Measurements from ENCODE around the gene ANXA6.
A peak's percentile ranks its signal among the peaks of the same experiment; 100 is the strongest.

The ANXA6 gene

GRCh38 chr5:151151263-151151660 lies 6.3 kb downstream of the ANXA6 start:
- Histone ChIP-seq H3K9me3 (ENCODE audit: insufficient read depth, low read length) (no peaks in the 10 kb centered on the region), H3K27me3 (ENCODE audit: insufficient read depth, insufficient read length) (no peaks in the 10 kb centered on the region), H3K9ac (ENCODE audit: insufficient read length, low read depth) (no peak overlapping the region), H3K36me3 (ENCODE audit: insufficient read depth, insufficient read length, low read length) (peaks cover 61% of the 10 kb centered on the region), H3K4me3 (ENCODE audit: insufficient read length, low read depth) (no peak overlapping the region), H3K4me1 (ENCODE audit: insufficient read depth, insufficient read length) (peaks cover 16% of the 10 kb centered on the region)
- DNase-seq (ENCODE audit: low read depth, low spot score): no peak
- TF ChIP-seq ZNF274 (IDR thresholded peaks at IDR 0.05; ENCODE audit: low read depth, low read length) (no peak), YY1 (IDR thresholded peaks at IDR 0.05; ENCODE audit: insufficient read depth, insufficient read length) (no peak), SUZ12 (IDR thresholded peaks at IDR 0.05; ENCODE audit: extremely low read depth, insufficient read depth, insufficient read length) (no peak)

GRCh38 chr5:151150471-151151262 lies 6.9 kb downstream of the ANXA6 start:
- Histone ChIP-seq H3K27me3 (ENCODE audit: insufficient read depth, insufficient read length) (no peaks in the 10 kb centered on the region), H3K9me3 (ENCODE audit: insufficient read depth, low read length) (no peaks in the 10 kb centered on the region), H3K9ac (ENCODE audit: insufficient read length, low read depth) (peak overlapping the region; percentile 38), H3K36me3 (ENCODE audit: insufficient read depth, insufficient read length, low read length) (peaks cover 67% of the 10 kb centered on the region), H3K4me3 (ENCODE audit: insufficient read length, low read depth) (no peak overlapping the region), H3K4me1 (ENCODE audit: insufficient read depth, insufficient read length) (peaks cover 14% of the 10 kb centered on the region)
- TF ChIP-seq ZNF274 (IDR thresholded peaks at IDR 0.05; ENCODE audit: low read depth, low read length) (no peak), SUZ12 (IDR thresholded peaks at IDR 0.05; ENCODE audit: extremely low read depth, insufficient read depth, insufficient read length) (no peak), YY1 (IDR thresholded peaks at IDR 0.05; ENCODE audit: insufficient read depth, insufficient read length) (no peak)
- DNase-seq (ENCODE audit: low read depth, low spot score): no peak

GRCh38 chr5:151148583-151148982 lies 9.0 kb downstream of the ANXA6 start:
- Histone ChIP-seq H3K4me3 (ENCODE audit: insufficient read length, low read depth) (no peak overlapping the region), H3K4me1 (ENCODE audit: insufficient read depth, insufficient read length) (peaks cover 12% of the 10 kb centered on the region), H3K9ac (ENCODE audit: insufficient read length, low read depth) (no peak overlapping the region), H3K36me3 (ENCODE audit: insufficient read depth, insufficient read length, low read length) (peaks cover 67% of the 10 kb centered on the region), H3K9me3 (ENCODE audit: insufficient read depth, low read length) (no peaks in the 10 kb centered on the region), H3K27me3 (ENCODE audit: insufficient read depth, insufficient read length) (no peaks in the 10 kb centered on the region)
- DNase-seq (ENCODE audit: low read depth, low spot score): no peak
- TF ChIP-seq SUZ12 (IDR thresholded peaks at IDR 0.05; ENCODE audit: extremely low read depth, insufficient read depth, insufficient read length) (no peak), ZNF274 (IDR thresholded peaks at IDR 0.05; ENCODE audit: low read depth, low read length) (no peak), YY1 (IDR thresholded peaks at IDR 0.05; ENCODE audit: insufficient read depth, insufficient read length) (no peak)

- Histone ChIP-seq H3K4me1 (ENCODE audit: insufficient read depth, insufficient read length) (peaks cover 11% of the 10 kb centered on the region), H3K9ac (ENCODE audit: insufficient read length, low read depth) (no peak overlapping the region), H3K4me3 (ENCODE audit: insufficient read length, low read depth) (no peak overlapping the region), H3K27me3 (ENCODE audit: insufficient read depth, insufficient read length) (no peaks in the 10 kb centered on the region), H3K9me3 (ENCODE audit: insufficient read depth, low read length) (no peaks in the 10 kb centered on the region), H3K36me3 (ENCODE audit: insufficient read depth, insufficient read length, low read length) (peaks cover 66% of the 10 kb centered on the region)
- DNase-seq (ENCODE audit: low read depth, low spot score): no peak
- TF ChIP-seq SUZ12 (IDR thresholded peaks at IDR 0.05; ENCODE audit: extremely low read depth, insufficient read depth, insufficient read length) (no peak), ZNF274 (IDR thresholded peaks at IDR 0.05; ENCODE audit: low read depth, low read length) (no peak), YY1 (IDR thresholded peaks at IDR 0.05; ENCODE audit: insufficient read depth, insufficient read length) (no peak)
Measured at GRCh38 chr5:151147033-151147432, 10.5 kb downstream of the ANXA6 start.

GRCh38 chr5:151146061-151146460 lies 11.5 kb downstream of the ANXA6 start:
- no peaks in the 10 kb centered on the region for H3K9me3 ChIP-seq (ENCODE audit: insufficient read depth, low read length)
- no peak overlapping the region for H3K9ac ChIP-seq (ENCODE audit: insufficient read length, low read depth)
- peaks cover 16% of the 10 kb centered on the region for H3K4me1 ChIP-seq (ENCODE audit: insufficient read depth, insufficient read length)
- peaks cover 63% of the 10 kb centered on the region for H3K36me3 ChIP-seq (ENCODE audit: insufficient read depth, insufficient read length, low read length)
- H3K27me3 ChIP-seq (ENCODE audit: insufficient read depth, insufficient read length): no peaks in the 10 kb centered on the region
- TF ChIP-seq YY1 (IDR thresholded peaks at IDR 0.05; ENCODE audit: insufficient read depth, insufficient read length) (no peak), SUZ12 (IDR thresholded peaks at IDR 0.05; ENCODE audit: extremely low read depth, insufficient read depth, insufficient read length) (no peak), ZNF274 (IDR thresholded peaks at IDR 0.05; ENCODE audit: low read depth, low read length) (no peak)
- H3K4me3 ChIP-seq (ENCODE audit: insufficient read length, low read depth): no peak overlapping the region
- no peak for DNase-seq (ENCODE audit: low read depth, low spot score)

GRCh38 chr5:151144922-151145321 lies 12.7 kb downstream of the ANXA6 start:
- TF ChIP-seq SUZ12 (IDR thresholded peaks at IDR 0.05; ENCODE audit: extremely low read depth, insufficient read depth, insufficient read length) (no peak), YY1 (IDR thresholded peaks at IDR 0.05; ENCODE audit: insufficient read depth, insufficient read length) (no peak), ZNF274 (IDR thresholded peaks at IDR 0.05; ENCODE audit: low read depth, low read length) (no peak)
- no peak overlapping the region for H3K4me3 ChIP-seq (ENCODE audit: insufficient read length, low read depth)
- no peaks in the 10 kb centered on the region for H3K9me3 ChIP-seq (ENCODE audit: insufficient read depth, low read length)
- H3K36me3 ChIP-seq (ENCODE audit: insufficient read depth, insufficient read length, low read length): peaks cover 70% of the 10 kb centered on the region
- H3K27me3 ChIP-seq (ENCODE audit: insufficient read depth, insufficient read length): no peaks in the 10 kb centered on the region
- peaks cover 12% of the 10 kb centered on the region for H3K4me1 ChIP-seq (ENCODE audit: insufficient read depth, insufficient read length)
- no peak for DNase-seq (ENCODE audit: low read depth, low spot score)
- no peak overlapping the region for H3K9ac ChIP-seq (ENCODE audit: insufficient read length, low read depth)

- Histone ChIP-seq H3K4me3 (ENCODE audit: insufficient read length, low read depth) (no peak overlapping the region), H3K4me1 (ENCODE audit: insufficient read depth, insufficient read length) (peaks cover 12% of the 10 kb centered on the region), H3K36me3 (ENCODE audit: insufficient read depth, insufficient read length, low read length) (peaks cover 75% of the 10 kb centered on the region), H3K27me3 (ENCODE audit: insufficient read depth, insufficient read length) (no peaks in the 10 kb centered on the region), H3K9ac (ENCODE audit: insufficient read length, low read depth) (no peak overlapping the region), H3K9me3 (ENCODE audit: insufficient read depth, low read length) (no peaks in the 10 kb centered on the region)
- TF ChIP-seq ZNF274 (IDR thresholded peaks at IDR 0.05; ENCODE audit: low read depth, low read length) (no peak), SUZ12 (IDR thresholded peaks at IDR 0.05; ENCODE audit: extremely low read depth, insufficient read depth, insufficient read length) (no peak), YY1 (IDR thresholded peaks at IDR 0.05; ENCODE audit: insufficient read depth, insufficient read length) (no peak)
- DNase-seq (ENCODE audit: low read depth, low spot score): no peak
Measured at GRCh38 chr5:151144275-151144674, 13.3 kb downstream of the ANXA6 start.

Data from NT2/D1 (cell line).